Left renal pelvis (tissue), 4 donors: Measurements from ENCODE around the gene ZMYND8. TPM values are rescaled to one million over a fixed set of nuclear protein-coding genes. Genes with fewer than 3 reads are reported as not detected.
A peak's percentile ranks its signal among the peaks of the same experiment; 100 is the strongest.
"Not testable (repeated sequence)": the region's sequence is repeated elsewhere in the genome, so short reads cannot be mapped to it uniquely, and the experiment has no call there.

Experiments
- DNase-seq, 4 donors: peaks; one replicate each; pipeline ENCODE4 v3.0.0-alpha.2; 2013; ENCODE audit warnings: low read depth in 4 of 4, low spot score in 3 of 4
- polyA plus RNA-seq, 4 donors: library from polyadenylated mRNA; unstranded; fragments of 120-200 nt; gene quantifications; one replicate each; pipeline ENCODE4 v1.2.1, GENCODE V29; 2013; ENCODE audit not compliant: insufficient read length in 4 of 4

ZMYND8 gene
- polyA plus RNA-seq, 4 donors = 35.3 to 45.0 (median 42.8) TPM

DNA sequence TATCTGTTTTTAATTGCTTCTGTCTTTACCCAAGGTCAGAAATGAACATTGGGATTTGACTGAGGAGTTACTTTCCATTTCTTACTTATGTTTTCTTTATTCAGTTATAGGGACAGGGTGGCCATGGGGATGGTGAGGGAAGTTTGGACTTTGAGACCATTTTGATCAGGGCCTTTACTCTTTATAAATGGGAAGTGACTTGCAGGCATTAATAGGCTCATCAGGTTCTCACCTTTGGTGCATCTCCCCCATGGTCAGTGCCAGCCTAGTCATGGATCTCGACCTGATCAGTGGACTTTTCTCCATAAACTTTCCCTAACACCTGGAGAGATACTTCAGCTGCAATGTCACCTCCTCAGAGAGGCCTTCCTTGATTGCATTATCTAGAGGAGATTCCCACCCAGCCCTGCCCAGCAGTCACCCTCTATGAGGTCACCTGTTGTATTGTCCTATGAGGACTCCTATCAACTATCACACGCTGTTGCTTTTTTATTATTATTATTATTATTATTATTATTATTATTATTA, 16.8 kb upstream of the ZMYND8 start:
- no peak for DNase-seq

DNA sequence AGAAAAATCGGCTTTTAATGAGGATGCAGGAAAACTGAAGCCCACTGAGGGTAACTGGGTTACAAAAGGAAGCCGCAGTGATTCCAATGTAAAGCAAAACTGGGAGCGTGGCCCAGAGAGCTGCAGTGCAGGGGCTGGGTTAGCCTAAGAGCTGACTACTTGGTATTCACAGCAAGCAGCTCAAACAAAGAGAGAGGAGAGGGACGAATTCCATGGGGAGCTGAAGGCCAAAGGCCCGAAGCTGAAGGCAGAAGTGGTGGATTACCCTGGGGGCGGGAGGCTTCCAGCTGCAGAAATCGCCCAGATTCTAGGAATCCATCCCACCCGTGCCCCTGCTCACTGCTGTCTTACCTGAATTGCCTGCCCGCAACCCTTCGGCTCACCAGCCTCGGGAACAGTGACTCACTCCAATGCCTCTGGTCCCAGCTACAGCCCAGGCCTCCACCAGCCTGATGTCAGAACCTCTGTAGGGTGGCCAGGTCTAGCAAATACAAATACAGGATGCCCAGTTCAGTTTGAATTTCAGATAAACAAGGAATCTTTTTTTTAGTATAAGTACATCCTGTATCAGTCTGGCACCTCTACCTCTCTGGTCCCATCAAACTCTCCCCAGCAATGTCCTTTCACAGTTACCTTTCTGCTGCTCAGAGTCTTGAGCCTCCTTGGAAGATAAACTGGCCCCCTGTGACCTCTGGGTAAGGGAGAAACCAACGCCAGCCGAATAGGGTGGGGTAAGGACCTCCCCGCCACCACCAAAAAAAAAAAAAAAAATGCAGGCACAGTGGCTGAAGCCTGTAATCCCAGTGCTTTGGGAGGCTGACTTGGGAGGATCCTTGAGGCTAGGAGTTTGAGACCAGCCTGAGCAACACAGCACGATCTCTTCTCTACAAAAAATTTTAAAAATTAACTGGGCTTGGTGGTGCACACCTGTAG, 14.6 kb upstream of the ZMYND8 start:
- DNase-seq = no peak

DNA sequence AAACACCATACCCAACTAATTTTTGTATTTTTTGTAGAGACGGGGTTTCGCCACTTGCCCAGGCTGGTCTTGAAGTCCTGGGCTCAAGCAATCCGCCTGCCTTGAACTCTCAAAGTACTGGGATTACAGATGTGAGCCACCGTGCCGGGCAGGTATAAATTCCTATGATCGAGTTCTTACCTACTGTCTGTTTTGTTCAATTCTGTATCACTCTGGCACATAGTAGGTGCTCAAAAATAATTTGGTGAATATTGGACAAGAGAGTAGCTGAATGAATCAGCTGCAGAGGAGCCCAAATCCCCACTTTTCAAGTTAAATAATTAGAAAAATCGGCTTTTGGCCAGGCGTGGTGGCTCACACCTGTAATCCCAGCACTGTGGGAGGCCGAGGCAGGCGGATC, 13.7 kb upstream of the ZMYND8 start:
- no peak for DNase-seq

DNA sequence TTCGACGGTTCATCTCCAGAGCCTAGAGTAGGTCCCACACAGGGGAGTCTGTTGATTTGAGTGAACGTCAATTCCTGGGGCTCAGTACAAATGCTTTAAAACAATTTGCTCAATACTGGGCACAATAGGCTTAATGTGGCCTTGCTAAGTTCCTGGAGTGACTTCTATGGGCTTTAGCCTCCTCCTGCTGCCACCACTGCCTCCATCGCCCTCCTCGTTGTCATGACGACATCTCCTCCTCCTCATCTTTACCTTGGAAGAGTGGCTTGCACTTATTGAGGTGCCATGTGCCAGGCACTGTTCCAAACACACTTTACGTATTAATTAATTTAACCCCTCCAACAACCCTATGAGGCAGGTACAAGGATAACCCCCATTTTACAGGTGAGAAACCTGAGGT, 11.8 kb upstream of the ZMYND8 start:
- DNase-seq = no peak

DNA sequence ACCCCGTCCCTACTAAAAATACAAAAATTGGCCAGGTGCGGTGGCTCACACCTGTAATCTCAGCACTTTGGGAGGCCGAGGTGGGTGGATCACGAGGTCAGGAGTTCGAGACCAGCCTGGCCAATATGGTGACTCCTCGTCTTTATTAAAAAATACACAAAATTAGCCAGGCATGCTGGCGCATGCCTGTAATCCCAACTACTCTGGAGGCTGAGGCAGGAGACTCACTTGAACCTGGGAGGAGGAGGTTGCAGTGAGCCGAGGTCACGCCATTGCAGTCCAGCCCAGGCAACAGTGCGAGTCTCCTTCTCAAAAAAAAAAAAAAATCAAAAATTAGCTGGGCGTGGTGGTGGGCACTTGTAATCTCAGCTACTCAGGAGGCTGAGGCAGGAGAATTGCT, 9.8 kb upstream of the ZMYND8 start:
- DNase-seq = not testable (repeated sequence)

DNA sequence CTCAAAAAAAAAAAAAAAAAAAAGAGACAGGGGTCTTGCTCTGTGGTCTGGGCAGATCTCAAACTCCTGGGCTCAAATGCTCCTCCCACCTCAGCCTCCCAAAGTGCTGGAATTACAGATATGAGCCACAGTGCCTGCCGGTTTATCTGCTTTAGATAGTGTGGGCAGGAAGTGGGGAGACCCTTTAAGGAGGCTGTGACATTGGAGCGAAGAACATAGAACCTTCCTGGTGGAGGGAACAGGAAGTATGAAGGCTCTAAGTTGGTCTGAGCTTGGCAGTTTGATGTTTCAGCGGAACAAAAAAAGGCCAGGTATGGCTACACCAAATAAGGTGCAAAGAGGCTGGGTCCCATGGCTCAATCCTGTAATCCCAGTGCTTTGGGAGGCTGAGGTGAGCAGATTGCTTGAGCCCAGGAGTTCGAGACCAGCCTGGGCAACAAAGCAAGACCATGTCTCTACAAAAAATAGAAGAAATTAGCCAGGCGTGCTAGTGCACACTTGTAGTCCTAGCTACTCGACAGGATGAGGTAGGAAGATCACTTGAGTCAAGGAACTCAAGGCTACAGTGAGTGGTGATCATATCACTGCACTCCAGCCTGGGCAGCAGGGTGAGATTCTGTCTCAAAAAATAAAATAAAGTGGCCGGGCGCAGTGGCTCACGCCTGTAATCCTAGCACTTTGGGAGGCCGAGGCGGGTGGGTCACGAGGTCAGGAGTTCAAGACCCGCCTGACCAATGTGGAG, 8.7 kb upstream of the ZMYND8 start:
- no peak for DNase-seq

DNA sequence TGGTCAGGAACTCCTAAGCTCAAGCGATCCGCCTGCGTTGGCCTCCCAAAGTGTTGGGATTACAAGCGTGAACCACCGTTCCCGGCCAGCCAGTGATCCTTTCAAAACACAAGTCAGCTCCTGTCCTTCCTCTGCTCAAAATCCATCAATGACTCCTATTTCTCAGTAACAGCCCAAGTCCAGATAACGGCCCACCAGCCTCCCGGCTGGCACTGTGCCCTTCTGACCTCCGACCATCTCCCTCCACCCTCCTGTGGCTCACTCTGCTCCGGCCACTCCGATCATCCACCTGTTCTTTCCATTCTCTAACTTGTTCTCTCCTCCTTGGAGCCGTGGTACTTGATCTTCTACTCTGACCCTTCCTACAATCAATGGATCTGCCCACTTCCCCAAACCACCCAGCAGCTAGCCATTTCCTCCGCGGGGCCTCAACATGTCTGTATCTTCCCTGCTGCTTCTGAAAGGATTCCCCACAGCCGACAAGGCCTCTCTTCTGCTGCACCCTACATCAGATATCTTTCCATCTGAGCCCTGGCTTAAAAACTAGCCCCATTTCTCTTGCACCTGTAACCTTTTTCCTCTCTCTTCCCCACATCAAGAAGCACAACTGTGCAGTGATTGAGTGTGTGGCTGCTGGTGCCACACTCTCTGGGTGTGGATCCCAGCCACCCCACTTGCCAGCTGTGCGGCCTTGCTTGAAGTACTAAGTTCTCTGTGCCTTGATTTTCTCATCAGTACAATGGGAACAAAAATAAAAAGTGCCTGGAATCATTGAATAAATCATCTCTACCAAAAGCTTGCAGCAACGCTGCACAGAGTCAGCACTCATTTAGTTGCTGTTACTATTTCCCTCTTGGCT, 6.1 kb upstream of the ZMYND8 start:
- DNase-seq = no peak

DNA sequence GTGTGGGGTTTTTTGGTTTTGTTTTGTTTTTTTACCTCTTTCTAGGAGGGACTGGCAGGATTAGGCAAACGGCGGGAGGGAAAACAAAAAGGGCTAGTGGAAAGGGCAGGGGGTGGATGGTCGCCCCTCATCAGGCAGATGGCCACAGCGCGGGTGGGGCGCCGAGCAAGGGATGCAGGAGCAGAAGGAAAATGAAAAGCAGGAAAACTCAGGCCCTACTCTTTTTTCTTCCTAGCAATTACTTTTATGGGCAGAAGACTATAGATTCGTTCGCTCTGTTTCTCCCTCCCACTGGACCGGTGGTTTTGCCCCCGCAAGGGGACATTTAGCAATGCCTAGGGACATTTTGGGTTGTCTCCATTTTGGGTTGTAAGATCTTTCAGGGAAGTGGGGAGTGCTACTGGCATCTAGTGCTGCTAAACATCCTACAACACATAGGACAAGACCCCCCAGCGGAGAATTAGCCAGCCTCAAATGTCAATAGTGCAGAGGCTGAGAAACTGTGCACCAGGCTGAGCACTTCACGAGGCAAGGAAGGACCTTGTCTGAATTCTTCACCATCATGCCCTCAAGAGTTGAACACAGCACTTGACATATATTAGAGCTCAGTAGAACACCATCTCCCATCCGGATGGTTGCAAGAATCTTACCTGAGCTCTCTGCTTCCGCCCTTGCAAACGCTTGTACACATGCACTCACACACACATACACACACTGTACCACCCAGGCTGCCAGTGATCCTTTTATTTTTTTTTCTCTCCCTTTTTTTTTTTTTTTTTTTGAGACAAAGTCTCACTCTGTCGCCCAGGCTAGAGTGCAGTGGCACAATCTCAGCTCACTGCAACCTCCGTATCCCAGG, 4.8 kb upstream of the ZMYND8 start:
- DNase-seq = no peak

DNA sequence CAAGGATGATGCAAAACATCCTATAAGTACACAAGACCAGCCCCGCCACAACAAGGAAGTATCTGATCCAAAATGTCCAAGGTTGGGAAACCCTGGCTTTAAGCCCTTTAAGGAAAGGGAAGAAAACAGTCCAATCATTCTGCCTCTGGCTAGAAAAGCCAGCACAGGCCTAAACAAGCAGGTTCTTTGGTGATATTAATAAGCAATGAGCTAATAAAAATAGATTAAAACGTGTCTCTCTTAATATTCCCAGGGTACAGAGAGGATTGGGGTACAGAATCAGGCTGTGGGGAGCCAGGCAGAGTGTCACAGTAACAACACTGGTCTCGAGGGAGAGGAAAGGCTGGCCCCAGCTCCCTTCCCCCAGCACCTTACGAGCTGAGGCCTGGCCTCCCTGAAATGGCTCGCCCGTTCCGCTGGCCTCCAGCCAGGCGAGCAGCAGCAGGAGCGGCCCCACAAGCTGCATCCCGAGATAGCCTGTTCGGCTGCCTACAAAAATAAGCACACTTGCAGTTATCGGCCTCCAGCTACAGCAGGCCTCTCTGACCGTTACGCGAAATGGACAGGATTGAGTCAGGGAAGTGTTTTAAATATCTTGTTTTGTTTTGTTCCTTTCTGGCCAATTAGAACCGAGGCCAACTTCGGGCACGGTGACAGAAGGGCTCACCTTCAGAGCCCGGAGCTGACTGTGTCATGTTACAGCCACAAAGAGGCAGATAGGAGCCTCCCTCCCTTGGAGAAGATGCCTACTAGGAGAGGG, 4.0 kb upstream of the ZMYND8 start:
- no peak for DNase-seq

DNA sequence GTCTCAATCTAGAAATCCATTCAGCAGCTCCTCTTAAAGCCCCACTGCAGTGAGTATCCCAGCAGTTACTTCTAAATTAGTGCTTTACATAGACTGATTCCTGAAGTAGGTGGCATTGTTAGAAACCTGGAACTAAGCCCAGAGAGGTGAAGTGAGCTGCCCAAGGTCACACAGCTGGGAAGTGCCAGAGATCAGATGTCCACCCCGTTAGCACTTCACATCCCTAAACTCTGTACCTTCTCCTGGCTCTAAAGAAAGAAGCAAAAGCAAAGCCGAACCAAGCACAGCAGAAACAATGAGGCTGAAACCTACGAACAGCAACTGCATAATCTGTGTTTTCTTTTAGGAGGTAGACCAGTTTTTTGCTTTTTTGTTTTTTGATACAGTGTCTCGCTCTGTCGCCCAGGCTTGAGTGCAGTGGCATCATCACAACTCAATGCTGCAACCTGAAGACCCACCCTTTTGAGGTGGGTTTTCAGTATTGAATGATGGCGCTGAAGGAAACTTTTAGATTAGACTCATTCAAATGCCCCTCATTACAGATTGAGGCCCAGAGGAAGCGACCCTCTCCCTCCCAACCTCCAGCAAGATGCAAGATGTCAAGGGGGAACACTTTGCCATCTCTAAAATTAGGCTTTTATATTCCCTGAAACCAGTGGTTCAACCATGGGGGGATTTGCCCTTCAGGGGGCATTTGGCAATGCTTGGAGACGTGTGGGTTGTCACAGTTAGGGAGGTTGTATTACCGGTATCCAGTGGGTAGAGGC, 3.2 kb upstream of the ZMYND8 start:
- DNase-seq = no peak

DNA sequence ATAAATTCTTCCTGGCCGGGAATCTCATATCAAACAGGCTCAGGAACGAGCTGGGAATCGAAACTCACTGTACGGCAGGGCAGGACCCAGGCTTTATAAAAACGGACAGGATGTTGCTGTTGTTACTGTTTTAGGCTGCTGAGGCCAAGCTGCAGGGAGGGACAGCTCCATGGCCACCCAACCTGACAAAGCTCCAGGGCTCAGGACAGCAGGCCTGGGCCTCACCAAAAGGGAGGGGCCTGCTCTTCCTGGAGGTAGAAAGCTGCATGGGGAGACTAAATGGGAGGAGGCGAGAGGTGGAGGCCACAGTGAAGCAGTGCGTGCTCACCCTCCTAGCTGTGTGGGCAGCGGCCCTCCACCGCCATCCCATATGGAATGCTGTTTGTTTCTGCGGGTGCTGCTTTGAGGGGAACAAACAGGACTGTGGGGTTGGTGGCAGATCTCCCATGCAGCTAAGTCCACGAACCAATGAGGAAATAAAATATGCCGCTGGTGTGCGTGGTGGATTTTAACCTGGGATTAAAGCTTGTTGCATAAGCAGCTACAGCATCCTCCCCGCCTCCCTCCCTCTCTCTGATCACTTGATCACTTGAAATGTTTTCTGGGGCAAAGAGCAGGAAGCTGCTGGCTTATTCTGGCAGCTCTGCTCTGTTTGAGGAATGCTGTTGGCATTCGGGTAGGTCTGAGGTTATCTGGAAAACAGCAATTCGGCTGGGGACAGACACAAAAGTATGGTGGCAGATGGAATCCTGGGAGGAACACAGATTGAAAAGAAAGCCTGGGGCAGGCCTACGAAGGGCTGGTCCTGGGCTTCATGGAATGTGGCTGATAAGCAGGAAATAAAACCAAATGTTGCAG, 2.4 kb upstream of the ZMYND8 start:
- no peak for DNase-seq

DNA sequence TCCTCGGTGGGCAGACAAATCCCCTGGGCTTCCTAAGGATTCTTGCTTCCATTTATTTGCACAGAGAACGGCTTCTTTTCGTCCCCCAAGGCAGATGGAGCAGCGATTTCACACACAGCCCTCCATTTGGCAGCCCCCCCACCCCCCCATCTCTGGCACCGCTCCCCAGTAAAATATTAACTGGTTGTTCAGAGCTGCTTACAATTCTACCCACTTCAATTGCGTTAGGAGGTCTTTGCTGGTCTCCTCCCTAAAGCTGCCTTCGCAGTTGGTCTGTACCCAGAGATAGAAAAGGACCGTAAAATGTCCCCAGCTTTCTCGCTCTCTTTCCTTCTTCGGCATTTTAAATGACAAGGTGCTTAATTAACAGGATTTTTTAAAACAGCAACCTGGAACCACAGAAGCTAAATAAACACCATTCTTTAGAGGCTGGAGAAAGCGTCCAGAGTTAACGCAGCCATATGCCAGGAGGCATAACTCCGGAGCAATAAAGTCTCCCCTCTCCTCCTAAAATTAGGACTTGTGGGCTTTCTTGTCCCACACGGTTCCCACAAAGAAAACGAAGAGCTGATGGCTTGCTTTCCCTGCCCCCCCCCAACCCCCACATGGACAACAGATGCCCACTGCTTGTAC, 1.7 kb upstream of the ZMYND8 start:
- DNase-seq = no peak

DNA sequence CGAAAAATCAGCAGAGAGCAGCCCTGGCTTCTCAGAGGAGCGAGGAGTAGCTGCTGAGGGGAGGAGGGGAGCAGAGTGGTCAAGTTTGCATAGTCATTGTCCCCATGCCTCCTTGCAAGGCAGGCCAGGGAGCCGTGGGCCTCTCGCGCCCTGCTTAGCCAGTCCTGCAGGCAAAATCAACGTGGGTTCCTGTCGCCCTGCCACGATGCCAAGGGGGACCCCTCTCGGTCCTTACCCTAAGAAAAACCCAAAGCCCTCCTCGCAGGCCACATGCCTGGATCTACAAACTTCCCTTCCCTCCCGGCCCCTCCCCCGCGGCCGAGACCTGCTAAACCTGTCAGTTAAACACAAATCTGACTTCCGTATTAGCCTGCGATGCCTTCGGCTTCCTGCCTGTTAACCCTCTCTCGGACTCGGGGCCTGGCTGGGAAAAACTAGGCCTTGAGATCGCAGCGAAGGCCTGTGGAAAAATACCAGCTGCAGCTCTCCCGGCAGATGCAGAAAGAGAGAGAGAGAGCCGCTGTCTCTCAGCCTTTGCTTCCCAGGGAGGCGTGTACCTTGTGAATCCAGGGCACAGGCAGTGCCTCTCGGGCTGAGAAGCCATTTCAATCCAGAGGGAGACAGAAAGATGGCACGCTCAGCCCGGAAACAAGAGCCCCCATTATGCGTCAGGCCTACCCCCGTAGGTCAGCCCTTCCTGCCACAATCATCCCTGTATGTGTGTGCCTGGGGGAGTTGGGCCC, 968 bp upstream of the ZMYND8 start:
- DNase-seq = peak in 2 of 4 donors; percentile 82 to 85

DNA sequence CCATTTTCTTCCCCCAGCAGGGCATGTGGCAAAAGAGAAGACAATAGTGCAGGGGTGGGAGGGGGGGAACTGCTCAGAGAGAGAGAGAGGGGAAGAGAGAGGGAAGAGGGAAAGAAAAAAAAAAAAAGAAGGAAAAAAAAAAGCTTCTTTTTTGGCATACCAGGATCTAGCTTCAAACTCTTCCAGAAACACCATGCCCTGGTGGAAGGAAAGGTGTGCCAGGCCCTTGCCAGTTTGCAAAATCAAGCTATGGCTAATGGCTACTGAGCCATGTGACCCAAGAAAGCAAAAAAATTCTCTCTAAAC, 326 bp downstream of the ZMYND8 start:
- no peak for DNase-seq

DNA sequence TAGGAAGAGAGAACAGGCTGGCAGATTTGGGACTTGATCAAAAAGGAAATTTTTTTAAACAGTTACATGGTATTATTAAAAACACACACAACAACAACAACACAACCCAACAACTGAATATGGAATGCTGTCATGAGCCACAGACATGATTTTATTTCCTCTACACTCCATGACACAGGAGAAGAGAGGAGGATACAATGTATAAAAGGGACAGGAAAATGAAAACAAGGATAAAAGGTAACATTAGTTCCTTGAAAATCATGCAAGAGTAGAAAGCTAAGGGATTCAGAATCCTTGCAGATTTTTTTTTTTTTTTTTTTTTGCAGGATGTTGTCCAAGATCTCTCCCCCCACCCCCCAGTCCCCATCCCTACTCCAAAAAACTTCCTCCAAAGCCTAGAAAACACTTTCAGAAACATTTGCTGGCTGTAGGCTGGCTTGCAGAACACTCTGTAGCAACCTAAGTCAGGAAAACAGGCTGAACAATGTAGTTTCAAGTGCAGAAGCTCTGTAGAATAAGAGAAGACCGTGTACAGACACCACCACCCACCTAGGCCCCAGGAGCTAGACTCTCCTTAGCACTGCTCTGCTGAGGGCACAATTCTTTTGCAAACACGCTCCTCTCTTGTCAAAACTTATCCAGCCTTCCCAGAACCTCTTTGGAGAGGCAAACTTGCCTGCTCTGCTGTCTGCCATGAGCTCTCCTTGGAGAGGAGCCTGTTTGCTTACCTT, 845 bp downstream of the ZMYND8 start:
- no peak for DNase-seq
